Adrenal gland (tissue), 5 donors: ENCODE measurements around the gene DEGS2.
"Not testable (repeated sequence)": the region's sequence is repeated elsewhere in the genome, so short reads cannot be mapped to it uniquely, and the experiment has no call there.

Experiments
- CTCF ChIP-seq, 6 experiments: fragments of 450-650 bp in 4 of 6; fragments of 200-600 bp in 2 of 6; sonication (generic) in 1 of 6; IDR thresholded peaks; 1 replicate in 5 of 6; 2 replicates in 1 of 6; pipeline versions ENCODE4 v1.5.1 to v1.8.0; 2016 to 2021; ENCODE audit warnings: antibody characterized with exemption in 6 of 6, mild to moderate bottlenecking in 2 of 6, moderate library complexity in 1 of 6
- POLR2A ChIP-seq, 2 donors: fragments of 450-650 bp; IDR thresholded peaks; one replicate each; pipeline ENCODE4 v1.6.1; 2017; ENCODE audit warnings: antibody characterized with exemption in 2 of 2, mild to moderate bottlenecking in 2 of 2, moderate library complexity in 1 of 2
- donor health status: DM: no; HTN: no; CAD: no.

- not testable (repeated sequence) for TF ChIP-seq CTCF, POLR2A (IDR thresholded peaks at IDR 0.05)
These were observed 48.1 kb upstream of the DEGS2 start for GRCh38 chr14:100207588-100207987.
